ENCODE results near the gene NECAB2.

- TF ChIP-seq CTCF (conservative IDR thresholded peaks at IDR 0.05; ENCODE audit: low read depth in 2 of 2) (no peak), EZH2 (IDR thresholded peaks at IDR 0.05; ENCODE audit: low read depth, unreplicated experiment) (no peak), POLR2AphosphoS5 (IDR thresholded peaks at IDR 0.05; ENCODE audit: low read depth) (no peak), EZH2phosphoT487 (IDR thresholded peaks at IDR 0.05; ENCODE audit: unreplicated experiment) (no peak), ZNF462 (CRISPR knock-in tag; IDR thresholded peaks at IDR 0.05) (no peak), REST (IDR thresholded peaks at IDR 0.05; ENCODE audit: unreplicated experiment) (no peak), CREB1 (CRISPR knock-in tag; IDR thresholded peaks at IDR 0.05; ENCODE audit: low read depth) (no peak), NANOG (IDR thresholded peaks at IDR 0.05; ENCODE audit: borderline replicate concordance) (no peak), ZNF331 (CRISPR knock-in tag; IDR thresholded peaks at IDR 0.05; ENCODE audit: low read depth) (no peak)
Measured at GRCh38 chr16:83990492-83990891, 22.4 kb downstream of the NECAB2 start.

Measured in GM23338 (cell line).